NB4 (cell line): ENCODE data around the gene MGST3.

Experiments used
- POLR2A ChIP-seq: IDR thresholded peaks from 2 replicates; pipeline ENCODE4 v1.6.1; 2011; ENCODE audit warnings: mild to moderate bottlenecking; ENCODE audit not compliant: insufficient read length; ENCODE audit errors: extremely low read depth
- TF ChIP-seq, protein P1 (sequence below): IDR thresholded peaks from one replicate; pipeline ENCODE4 v1.5.1; 2012; ENCODE audit warnings: low read depth, low read length

DNA sequence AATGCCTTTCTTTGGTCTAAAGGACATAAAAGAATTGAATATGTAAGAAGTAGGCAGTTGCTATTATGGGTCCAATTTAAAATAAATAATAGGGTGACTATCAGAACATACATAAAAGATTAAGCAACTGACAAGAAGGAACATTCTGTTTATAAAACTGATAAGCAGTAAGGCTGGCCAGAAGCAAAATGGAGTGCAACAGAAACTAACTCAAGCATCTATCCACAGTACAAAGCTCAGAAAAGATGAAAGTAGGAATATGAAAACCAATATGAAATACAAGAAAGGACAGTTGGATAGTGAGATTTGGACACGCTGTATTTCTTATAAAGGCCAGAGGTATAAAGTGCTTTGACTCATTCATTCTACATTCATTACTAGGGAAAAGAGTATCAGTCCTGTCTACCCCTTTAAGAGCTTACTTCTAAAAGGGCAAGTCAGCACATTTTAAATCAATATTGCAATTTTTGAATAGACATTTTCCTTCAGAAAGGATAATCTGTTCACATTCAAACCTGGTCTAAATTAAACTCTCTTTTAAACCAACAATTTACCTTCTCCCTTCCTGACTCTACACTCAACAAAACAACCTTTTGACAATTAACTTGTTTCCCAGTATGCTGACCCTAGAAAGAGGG, 52.9 kb downstream of the MGST3 start:
- TF ChIP-seq, protein P1, sequence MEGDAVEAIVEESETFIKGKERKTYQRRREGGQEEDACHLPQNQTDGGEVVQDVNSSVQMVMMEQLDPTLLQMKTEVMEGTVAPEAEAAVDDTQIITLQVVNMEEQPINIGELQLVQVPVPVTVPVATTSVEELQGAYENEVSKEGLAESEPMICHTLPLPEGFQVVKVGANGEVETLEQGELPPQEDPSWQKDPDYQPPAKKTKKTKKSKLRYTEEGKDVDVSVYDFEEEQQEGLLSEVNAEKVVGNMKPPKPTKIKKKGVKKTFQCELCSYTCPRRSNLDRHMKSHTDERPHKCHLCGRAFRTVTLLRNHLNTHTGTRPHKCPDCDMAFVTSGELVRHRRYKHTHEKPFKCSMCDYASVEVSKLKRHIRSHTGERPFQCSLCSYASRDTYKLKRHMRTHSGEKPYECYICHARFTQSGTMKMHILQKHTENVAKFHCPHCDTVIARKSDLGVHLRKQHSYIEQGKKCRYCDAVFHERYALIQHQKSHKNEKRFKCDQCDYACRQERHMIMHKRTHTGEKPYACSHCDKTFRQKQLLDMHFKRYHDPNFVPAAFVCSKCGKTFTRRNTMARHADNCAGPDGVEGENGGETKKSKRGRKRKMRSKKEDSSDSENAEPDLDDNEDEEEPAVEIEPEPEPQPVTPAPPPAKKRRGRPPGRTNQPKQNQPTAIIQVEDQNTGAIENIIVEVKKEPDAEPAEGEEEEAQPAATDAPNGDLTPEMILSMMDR: no peak
- no peak for TF ChIP-seq POLR2A
